SU-DHL-6 (cell line): Measurements from ENCODE around the gene RAB1B.
"Not testable (repeated sequence)": the region's sequence is repeated elsewhere in the genome, so short reads cannot be mapped to it uniquely, and the experiment has no call there.

Experiments
- EZH2phosphoT487 ChIP-seq: fragments of 200-600 bp; sonication (generic), shearing (Covaris generic); conservative IDR thresholded peaks from 2 replicates; pipeline ENCODE4 v1.6.1; 2018; ENCODE audit warnings: mild to moderate bottlenecking, antibody characterized with exemption, low read length, moderate library complexity, mixed read lengths
- TF ChIP-seq, protein P1 (sequence below): fragments of 200-600 bp; sonication (generic); IDR thresholded peaks from one replicate; pipeline ENCODE4 v1.5.1; 2017; ENCODE audit warnings: antibody characterized with exemption, mild to moderate bottlenecking, low read length, moderate library complexity; ENCODE audit not compliant: insufficient read depth, poor library complexity, severe bottlenecking

DNA sequence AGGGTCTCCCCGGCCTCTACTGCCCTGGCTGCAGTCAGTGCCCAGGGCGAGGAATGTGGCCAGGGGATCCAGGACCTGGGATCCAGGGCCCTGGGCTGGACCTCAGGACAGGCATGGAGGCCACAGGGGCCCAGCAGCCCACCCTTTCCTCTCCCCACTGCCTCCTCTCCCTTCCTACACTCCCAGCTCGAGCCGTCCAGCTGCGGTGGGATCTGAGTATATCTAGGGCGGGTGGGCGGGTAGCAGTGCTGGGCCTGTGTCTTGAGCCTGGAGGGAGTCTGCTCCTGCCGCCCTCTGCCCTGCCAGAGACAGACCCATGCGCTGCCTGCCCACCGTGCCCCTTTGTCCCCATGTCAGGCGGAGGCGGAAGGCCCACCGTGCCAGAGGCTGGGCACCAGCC lies 8.2 kb downstream of the RAB1B start:
- TF ChIP-seq, protein P1, sequence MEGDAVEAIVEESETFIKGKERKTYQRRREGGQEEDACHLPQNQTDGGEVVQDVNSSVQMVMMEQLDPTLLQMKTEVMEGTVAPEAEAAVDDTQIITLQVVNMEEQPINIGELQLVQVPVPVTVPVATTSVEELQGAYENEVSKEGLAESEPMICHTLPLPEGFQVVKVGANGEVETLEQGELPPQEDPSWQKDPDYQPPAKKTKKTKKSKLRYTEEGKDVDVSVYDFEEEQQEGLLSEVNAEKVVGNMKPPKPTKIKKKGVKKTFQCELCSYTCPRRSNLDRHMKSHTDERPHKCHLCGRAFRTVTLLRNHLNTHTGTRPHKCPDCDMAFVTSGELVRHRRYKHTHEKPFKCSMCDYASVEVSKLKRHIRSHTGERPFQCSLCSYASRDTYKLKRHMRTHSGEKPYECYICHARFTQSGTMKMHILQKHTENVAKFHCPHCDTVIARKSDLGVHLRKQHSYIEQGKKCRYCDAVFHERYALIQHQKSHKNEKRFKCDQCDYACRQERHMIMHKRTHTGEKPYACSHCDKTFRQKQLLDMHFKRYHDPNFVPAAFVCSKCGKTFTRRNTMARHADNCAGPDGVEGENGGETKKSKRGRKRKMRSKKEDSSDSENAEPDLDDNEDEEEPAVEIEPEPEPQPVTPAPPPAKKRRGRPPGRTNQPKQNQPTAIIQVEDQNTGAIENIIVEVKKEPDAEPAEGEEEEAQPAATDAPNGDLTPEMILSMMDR, result not testable (repeated sequence)
- TF ChIP-seq EZH2phosphoT487, result not testable (repeated sequence)
